ENCODE data around the gene CD53.

Gene CD53

DNA sequence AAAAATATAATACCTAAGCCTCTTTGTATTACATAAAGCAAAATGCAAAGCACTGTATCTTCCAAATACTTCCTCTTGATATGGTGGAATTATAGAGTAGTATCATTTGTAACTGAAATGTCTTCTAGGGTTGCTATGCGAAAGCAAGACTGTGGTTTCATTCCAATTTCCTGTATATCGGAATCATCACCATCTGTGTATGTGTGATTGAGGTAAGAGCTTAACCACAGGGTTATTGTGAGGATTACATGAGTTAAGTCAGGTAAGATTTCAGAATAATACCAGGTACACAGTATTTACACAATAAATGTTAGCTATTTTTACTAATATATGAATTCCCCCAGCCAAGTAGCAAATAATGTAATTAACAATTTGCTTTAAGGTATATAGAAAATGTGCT lies 24.7 kb downstream of the CD53 start:
- Histone ChIP-seq H3K27me3 (ENCODE audit: insufficient read depth, poor library complexity, severe bottlenecking) (no peaks in the 10 kb centered on the region), H3K4me3 (replicated peaks; ENCODE audit: insufficient read depth, low read length) (no peak overlapping the region), H3K27ac (replicated peaks) (no peak overlapping the region)
- no peak for TF ChIP-seq POLR2AphosphoS5 (IDR thresholded peaks at IDR 0.05; ENCODE audit: low read depth)
- TF ChIP-seq, protein P1, sequence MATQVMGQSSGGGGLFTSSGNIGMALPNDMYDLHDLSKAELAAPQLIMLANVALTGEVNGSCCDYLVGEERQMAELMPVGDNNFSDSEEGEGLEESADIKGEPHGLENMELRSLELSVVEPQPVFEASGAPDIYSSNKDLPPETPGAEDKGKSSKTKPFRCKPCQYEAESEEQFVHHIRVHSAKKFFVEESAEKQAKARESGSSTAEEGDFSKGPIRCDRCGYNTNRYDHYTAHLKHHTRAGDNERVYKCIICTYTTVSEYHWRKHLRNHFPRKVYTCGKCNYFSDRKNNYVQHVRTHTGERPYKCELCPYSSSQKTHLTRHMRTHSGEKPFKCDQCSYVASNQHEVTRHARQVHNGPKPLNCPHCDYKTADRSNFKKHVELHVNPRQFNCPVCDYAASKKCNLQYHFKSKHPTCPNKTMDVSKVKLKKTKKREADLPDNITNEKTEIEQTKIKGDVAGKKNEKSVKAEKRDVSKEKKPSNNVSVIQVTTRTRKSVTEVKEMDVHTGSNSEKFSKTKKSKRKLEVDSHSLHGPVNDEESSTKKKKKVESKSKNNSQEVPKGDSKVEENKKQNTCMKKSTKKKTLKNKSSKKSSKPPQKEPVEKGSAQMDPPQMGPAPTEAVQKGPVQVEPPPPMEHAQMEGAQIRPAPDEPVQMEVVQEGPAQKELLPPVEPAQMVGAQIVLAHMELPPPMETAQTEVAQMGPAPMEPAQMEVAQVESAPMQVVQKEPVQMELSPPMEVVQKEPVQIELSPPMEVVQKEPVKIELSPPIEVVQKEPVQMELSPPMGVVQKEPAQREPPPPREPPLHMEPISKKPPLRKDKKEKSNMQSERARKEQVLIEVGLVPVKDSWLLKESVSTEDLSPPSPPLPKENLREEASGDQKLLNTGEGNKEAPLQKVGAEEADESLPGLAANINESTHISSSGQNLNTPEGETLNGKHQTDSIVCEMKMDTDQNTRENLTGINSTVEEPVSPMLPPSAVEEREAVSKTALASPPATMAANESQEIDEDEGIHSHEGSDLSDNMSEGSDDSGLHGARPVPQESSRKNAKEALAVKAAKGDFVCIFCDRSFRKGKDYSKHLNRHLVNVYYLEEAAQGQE (IDR thresholded peaks at IDR 0.05; ENCODE audit: insufficient replicate concordance, low read depth), result no peak
- no peak for TF ChIP-seq SPI1 (IDR thresholded peaks at IDR 0.05; ENCODE audit: borderline replicate concordance, low read depth)
- no peak for TF ChIP-seq GABPA (IDR thresholded peaks at IDR 0.05; ENCODE audit: low read depth)
- TF ChIP-seq, protein P2, sequence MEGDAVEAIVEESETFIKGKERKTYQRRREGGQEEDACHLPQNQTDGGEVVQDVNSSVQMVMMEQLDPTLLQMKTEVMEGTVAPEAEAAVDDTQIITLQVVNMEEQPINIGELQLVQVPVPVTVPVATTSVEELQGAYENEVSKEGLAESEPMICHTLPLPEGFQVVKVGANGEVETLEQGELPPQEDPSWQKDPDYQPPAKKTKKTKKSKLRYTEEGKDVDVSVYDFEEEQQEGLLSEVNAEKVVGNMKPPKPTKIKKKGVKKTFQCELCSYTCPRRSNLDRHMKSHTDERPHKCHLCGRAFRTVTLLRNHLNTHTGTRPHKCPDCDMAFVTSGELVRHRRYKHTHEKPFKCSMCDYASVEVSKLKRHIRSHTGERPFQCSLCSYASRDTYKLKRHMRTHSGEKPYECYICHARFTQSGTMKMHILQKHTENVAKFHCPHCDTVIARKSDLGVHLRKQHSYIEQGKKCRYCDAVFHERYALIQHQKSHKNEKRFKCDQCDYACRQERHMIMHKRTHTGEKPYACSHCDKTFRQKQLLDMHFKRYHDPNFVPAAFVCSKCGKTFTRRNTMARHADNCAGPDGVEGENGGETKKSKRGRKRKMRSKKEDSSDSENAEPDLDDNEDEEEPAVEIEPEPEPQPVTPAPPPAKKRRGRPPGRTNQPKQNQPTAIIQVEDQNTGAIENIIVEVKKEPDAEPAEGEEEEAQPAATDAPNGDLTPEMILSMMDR (IDR thresholded peaks at IDR 0.05; ENCODE audit: insufficient read depth, low read length), result no peak
- no peak for DNase-seq (ENCODE audit: low read depth in 1 of 2, low spot score in 1 of 2)

- Histone ChIP-seq H3K27me3 (ENCODE audit: insufficient read depth, poor library complexity, severe bottlenecking) (no peaks in the 10 kb centered on the region), H3K4me3 (replicated peaks; ENCODE audit: insufficient read depth, low read length) (no peak overlapping the region), H3K27ac (replicated peaks) (no peak overlapping the region)
- TF ChIP-seq, protein P1 (IDR thresholded peaks at IDR 0.05; ENCODE audit: insufficient replicate concordance, low read depth), result no peak
- no peak for TF ChIP-seq GABPA (IDR thresholded peaks at IDR 0.05; ENCODE audit: low read depth)
- no peak for TF ChIP-seq SPI1 (IDR thresholded peaks at IDR 0.05; ENCODE audit: borderline replicate concordance, low read depth)
- no peak for TF ChIP-seq POLR2AphosphoS5 (IDR thresholded peaks at IDR 0.05; ENCODE audit: low read depth)
- TF ChIP-seq, protein P2 (IDR thresholded peaks at IDR 0.05; ENCODE audit: insufficient read depth, low read length), result no peak
- DNase-seq (ENCODE audit: low read depth in 1 of 2, low spot score in 1 of 2), result no peak
Measured at GRCh38 chr1:110898734-110899457, 25.9 kb downstream of the CD53 start.

GRCh38 chr1:110899458-110899843 lies 26.5 kb downstream of the CD53 start:
- TF ChIP-seq, protein P2 (IDR thresholded peaks at IDR 0.05; ENCODE audit: insufficient read depth, low read length), result no peak
- TF ChIP-seq POLR2AphosphoS5 (IDR thresholded peaks at IDR 0.05; ENCODE audit: low read depth) (no peak), GABPA (IDR thresholded peaks at IDR 0.05; ENCODE audit: low read depth) (no peak), SPI1 (IDR thresholded peaks at IDR 0.05; ENCODE audit: borderline replicate concordance, low read depth) (no peak)
- TF ChIP-seq, protein P1 (IDR thresholded peaks at IDR 0.05; ENCODE audit: insufficient replicate concordance, low read depth), result no peak
- Histone ChIP-seq H3K4me3 (replicated peaks; ENCODE audit: insufficient read depth, low read length) (no peak overlapping the region), H3K27me3 (ENCODE audit: insufficient read depth, poor library complexity, severe bottlenecking) (no peaks in the 10 kb centered on the region), H3K27ac (replicated peaks) (no peak overlapping the region)
- no peak for DNase-seq (ENCODE audit: low read depth in 1 of 2, low spot score in 1 of 2)
